ENCODE data around the gene OR2T29.

GRCh38 chr1:248599396-248599795 is 36.8 kb upstream of the OR2T29 start:
- TF ChIP-seq, protein P1, sequence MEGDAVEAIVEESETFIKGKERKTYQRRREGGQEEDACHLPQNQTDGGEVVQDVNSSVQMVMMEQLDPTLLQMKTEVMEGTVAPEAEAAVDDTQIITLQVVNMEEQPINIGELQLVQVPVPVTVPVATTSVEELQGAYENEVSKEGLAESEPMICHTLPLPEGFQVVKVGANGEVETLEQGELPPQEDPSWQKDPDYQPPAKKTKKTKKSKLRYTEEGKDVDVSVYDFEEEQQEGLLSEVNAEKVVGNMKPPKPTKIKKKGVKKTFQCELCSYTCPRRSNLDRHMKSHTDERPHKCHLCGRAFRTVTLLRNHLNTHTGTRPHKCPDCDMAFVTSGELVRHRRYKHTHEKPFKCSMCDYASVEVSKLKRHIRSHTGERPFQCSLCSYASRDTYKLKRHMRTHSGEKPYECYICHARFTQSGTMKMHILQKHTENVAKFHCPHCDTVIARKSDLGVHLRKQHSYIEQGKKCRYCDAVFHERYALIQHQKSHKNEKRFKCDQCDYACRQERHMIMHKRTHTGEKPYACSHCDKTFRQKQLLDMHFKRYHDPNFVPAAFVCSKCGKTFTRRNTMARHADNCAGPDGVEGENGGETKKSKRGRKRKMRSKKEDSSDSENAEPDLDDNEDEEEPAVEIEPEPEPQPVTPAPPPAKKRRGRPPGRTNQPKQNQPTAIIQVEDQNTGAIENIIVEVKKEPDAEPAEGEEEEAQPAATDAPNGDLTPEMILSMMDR (IDR thresholded peaks at IDR 0.05; ENCODE audit: low read length): no peak
- no peak for TF ChIP-seq EZH2 (optimal IDR thresholded peaks at IDR 0.05; ENCODE audit: low read depth, low read length)

Measured in MM.1S (cell line).